ENCODE measurements around the gene PDE6G.
A peak's percentile ranks its signal among the peaks of the same experiment; 100 is the strongest.

PDE6G gene

GRCh38 chr17:81665205-81666091 lies 9.1 kb upstream of the PDE6G start:
- H3K4me3 ChIP-seq (ENCODE audit: low read depth, low read length), result peak overlapping the region; percentile 69
- no peak for DNase-seq (ENCODE audit: low read depth)

- no peak for DNase-seq (ENCODE audit: low read depth)
- no peak overlapping the region for H3K4me3 ChIP-seq (ENCODE audit: low read depth, low read length)
Measured at GRCh38 chr17:81664051-81664470, 7.7 kb upstream of the PDE6G start.

GRCh38 chr17:81662002-81662401 lies 5.7 kb upstream of the PDE6G start:
- no peak overlapping the region for H3K4me3 ChIP-seq (ENCODE audit: low read depth, low read length)
- DNase-seq (ENCODE audit: low read depth), result no peak

GRCh38 chr17:81660441-81660840 lies 4.1 kb upstream of the PDE6G start:
- no peak overlapping the region for H3K4me3 ChIP-seq (ENCODE audit: low read depth, low read length)
- DNase-seq (ENCODE audit: low read depth), result no peak

GRCh38 chr17:81659038-81659437 lies 2.7 kb upstream of the PDE6G start:
- DNase-seq (ENCODE audit: low read depth), result no peak

GRCh38 chr17:81656835-81657234 lies 493 bp upstream of the PDE6G start:
- H3K4me3 ChIP-seq (ENCODE audit: low read depth, low read length), result no peak overlapping the region
- DNase-seq (ENCODE audit: low read depth), result no peak

More at GRCh38 chr17:81659038-81659437, 2.7 kb upstream of the PDE6G start:
- H3K4me3 ChIP-seq (ENCODE audit: low read depth, low read length), result no peak overlapping the region

- DNase-seq (ENCODE audit: low read depth), result no peak
- no peak overlapping the region for H3K4me3 ChIP-seq (ENCODE audit: low read depth, low read length)
Measured at GRCh38 chr17:81655378-81656117, 794 bp downstream of the PDE6G start.

GRCh38 chr17:81652906-81653771 lies 3.2 kb downstream of the PDE6G start:
- H3K4me3 ChIP-seq (ENCODE audit: low read depth, low read length), result no peak overlapping the region
- DNase-seq (ENCODE audit: low read depth), result no peak

- no peak overlapping the region for H3K4me3 ChIP-seq (ENCODE audit: low read depth, low read length)
- peak; percentile 63 for DNase-seq (ENCODE audit: low read depth)
Measured at GRCh38 chr17:81651692-81652091, 4.7 kb downstream of the PDE6G start.

GRCh38 chr17:81650951-81651350 lies 5.4 kb downstream of the PDE6G start:
- no peak for DNase-seq (ENCODE audit: low read depth)
- no peak overlapping the region for H3K4me3 ChIP-seq (ENCODE audit: low read depth, low read length)

- no peak overlapping the region for H3K4me3 ChIP-seq (ENCODE audit: low read depth, low read length)
- no peak for DNase-seq (ENCODE audit: low read depth)
Measured at GRCh38 chr17:81648707-81649085, 7.6 kb downstream of the PDE6G start.

- no peak overlapping the region for H3K4me3 ChIP-seq (ENCODE audit: low read depth, low read length)
- no peak for DNase-seq (ENCODE audit: low read depth)
Measured at GRCh38 chr17:81648013-81648706, 8.2 kb downstream of the PDE6G start.

GRCh38 chr17:81647640-81648012 lies 8.7 kb downstream of the PDE6G start:
- DNase-seq (ENCODE audit: low read depth), result no peak
- no peak overlapping the region for H3K4me3 ChIP-seq (ENCODE audit: low read depth, low read length)

- no peak for DNase-seq (ENCODE audit: low read depth)
- H3K4me3 ChIP-seq (ENCODE audit: low read depth, low read length), result no peak overlapping the region
Measured at GRCh38 chr17:81646869-81647600, 9.3 kb downstream of the PDE6G start.

GRCh38 chr17:81644976-81645952 lies 11.1 kb downstream of the PDE6G start:
- H3K4me3 ChIP-seq (ENCODE audit: low read depth, low read length), result no peak overlapping the region
- DNase-seq (ENCODE audit: low read depth), result no peak

GRCh38 chr17:81644496-81644895 lies 11.8 kb downstream of the PDE6G start:
- DNase-seq (ENCODE audit: low read depth), result no peak
- H3K4me3 ChIP-seq (ENCODE audit: low read depth, low read length), result no peak overlapping the region

- DNase-seq (ENCODE audit: low read depth), result no peak
- H3K4me3 ChIP-seq (ENCODE audit: low read depth, low read length), result no peak overlapping the region
Measured at GRCh38 chr17:81641825-81642489, 14.4 kb downstream of the PDE6G start.
